ENCODE measurements around the gene THAP4.

DNA sequence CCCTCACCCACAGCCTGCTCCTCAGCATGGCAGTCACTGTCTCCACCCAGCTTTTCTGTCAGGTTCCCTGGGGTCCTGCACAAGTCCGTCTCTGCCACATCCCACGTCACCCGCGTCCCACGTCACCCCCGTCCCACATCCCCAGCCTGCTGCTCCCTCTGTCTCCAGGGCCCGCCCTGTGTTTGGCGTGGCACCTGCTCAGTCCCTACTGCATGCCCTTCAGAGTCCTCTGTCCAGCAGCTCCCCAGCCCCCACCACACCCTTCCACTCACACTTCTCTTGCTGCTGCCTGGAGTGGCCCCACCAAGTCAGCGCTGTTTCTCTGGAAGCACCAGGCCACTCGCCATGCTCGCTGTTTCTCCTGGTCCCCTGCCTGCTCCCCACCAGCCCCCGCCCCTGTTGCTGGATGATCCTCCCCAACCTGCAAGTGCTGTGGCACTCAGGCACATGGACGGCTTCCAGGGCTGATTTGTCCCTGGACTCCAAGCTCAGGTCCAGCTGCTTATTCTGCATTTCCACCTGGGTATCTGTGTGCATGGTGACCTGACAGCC lies 19.3 kb upstream of the THAP4 start:
- TF ChIP-seq POLR2AphosphoS5 (IDR thresholded peaks at IDR 0.05) (no peak), CTCF (IDR thresholded peaks at IDR 0.05) (no peak), POLR2A (IDR thresholded peaks at IDR 0.05) (no peak)
